OCI-LY7 (cell line): ENCODE results near the gene RAB35.

Experiments
- CTCF ChIP-seq: fragments of 200-600 bp; sonication (generic); conservative IDR thresholded peaks from 2 replicates; pipeline ENCODE4 v1.5.1; 2014; ENCODE audit warnings: mild to moderate bottlenecking, antibody characterized with exemption, low read length, moderate library complexity, mixed read lengths
- EZH2phosphoT487 ChIP-seq: fragments of 200-600 bp; sonication (generic); IDR thresholded peaks from 2 replicates; pipeline ENCODE4 v1.6.1; 2018; ENCODE audit warnings: low read depth, borderline replicate concordance, mild to moderate bottlenecking, mixed run types, antibody characterized with exemption, low read length, moderate library complexity, mixed read lengths

- no peak for TF ChIP-seq CTCF
- TF ChIP-seq EZH2phosphoT487 = no peak
Observed at GRCh38 chr12:120062976-120063579, 53.5 kb downstream of the RAB35 start.
